ENCODE measurements around the gene ETNPPL. TPM values are rescaled to one million over a fixed set of nuclear protein-coding genes. Genes with fewer than 3 reads are reported as not detected.

ETNPPL gene
- total RNA-seq, 4 donors from 2014 or later, result not detected

GRCh38 chr4:108779958-108780357 is 17.1 kb upstream of the ETNPPL start:
- TF ChIP-seq, protein P1, sequence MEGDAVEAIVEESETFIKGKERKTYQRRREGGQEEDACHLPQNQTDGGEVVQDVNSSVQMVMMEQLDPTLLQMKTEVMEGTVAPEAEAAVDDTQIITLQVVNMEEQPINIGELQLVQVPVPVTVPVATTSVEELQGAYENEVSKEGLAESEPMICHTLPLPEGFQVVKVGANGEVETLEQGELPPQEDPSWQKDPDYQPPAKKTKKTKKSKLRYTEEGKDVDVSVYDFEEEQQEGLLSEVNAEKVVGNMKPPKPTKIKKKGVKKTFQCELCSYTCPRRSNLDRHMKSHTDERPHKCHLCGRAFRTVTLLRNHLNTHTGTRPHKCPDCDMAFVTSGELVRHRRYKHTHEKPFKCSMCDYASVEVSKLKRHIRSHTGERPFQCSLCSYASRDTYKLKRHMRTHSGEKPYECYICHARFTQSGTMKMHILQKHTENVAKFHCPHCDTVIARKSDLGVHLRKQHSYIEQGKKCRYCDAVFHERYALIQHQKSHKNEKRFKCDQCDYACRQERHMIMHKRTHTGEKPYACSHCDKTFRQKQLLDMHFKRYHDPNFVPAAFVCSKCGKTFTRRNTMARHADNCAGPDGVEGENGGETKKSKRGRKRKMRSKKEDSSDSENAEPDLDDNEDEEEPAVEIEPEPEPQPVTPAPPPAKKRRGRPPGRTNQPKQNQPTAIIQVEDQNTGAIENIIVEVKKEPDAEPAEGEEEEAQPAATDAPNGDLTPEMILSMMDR (IDR thresholded peaks at IDR 0.05; ENCODE audit: low read depth), result no peak

GRCh38 chr4:108777388-108777787 is 14.5 kb upstream of the ETNPPL start:
- TF ChIP-seq, protein P1 (IDR thresholded peaks at IDR 0.05; ENCODE audit: low read depth), result no peak

GRCh38 chr4:108775921-108776320 is 13.1 kb upstream of the ETNPPL start:
- TF ChIP-seq, protein P1 (IDR thresholded peaks at IDR 0.05; ENCODE audit: low read depth), result no peak

DNA sequence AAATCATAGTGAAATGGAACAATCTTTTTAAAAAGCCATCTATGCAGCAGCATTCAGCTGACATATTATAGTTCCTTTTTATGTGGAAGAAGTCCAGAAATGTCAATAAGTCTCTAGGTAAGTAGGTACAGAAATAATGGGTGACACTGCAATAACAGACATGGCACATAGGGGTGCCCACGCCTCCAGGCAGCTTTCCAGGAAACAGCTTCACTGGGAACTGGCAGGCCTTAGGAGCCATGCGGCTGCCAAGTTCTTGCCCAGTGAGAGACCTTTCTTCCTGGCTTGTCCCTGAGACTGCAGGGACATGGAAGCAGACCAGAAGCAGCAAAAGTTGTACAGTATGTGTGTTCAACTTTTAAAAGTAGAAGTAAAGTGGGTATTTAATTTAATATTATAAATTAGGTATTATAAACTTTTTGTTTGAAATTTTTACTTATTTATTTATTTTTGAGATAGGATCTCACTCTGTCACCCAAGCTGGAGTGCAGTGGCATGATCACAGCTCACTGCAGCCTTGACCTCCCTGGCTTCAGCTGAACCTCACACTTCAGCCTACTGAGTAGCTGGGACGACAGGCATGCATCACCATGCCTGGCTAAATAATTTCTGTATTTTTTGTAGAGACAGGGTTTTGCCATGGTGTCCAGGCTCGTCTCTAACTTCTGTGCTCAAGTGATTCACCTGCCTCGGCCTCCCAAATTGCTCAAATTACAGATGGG is 12.1 kb upstream of the ETNPPL start:
- TF ChIP-seq, protein P1 (IDR thresholded peaks at IDR 0.05; ENCODE audit: low read depth), result no peak

DNA sequence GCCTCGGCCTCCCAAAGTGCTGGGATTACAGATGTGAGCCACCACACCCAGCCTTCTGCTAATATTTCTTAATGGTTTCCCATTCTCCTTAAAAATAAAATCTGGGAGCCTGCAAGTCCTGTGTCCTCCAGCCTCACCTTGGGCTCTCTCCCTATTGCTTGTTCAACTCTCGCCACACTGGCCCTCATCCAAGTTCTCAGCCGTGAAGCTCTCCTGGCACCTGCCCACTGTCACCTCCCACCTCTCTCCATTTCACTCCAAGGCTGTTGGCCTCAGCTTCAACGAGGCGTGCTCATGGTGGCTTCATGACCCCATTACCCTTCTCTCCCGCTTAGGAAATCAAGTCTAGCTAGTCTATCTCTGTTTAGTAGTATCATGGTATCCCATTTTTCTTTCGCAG is 9.5 kb upstream of the ETNPPL start:
- TF ChIP-seq, protein P1 (IDR thresholded peaks at IDR 0.05; ENCODE audit: low read depth), result no peak

DNA sequence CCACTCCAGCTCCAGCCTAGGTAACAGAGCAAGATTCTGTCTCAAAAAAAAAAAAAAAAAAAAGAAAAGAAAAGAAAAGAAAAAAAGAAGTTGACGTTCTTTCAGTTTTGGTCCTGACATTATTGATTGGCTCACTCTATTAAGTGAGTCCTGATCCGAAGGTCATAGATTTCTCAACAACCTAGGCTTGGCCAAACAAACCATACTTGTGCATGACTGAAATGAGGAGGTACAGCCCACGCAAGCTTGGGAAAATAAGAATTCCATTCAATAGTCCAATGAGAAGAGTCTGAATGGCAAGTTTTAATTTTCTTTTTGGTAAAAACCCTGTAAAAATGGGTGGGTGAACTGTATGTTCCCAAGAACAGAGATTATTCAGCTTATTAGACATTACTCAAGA is 3.2 kb upstream of the ETNPPL start:
- TF ChIP-seq, protein P1 (IDR thresholded peaks at IDR 0.05; ENCODE audit: low read depth), result no peak

DNA sequence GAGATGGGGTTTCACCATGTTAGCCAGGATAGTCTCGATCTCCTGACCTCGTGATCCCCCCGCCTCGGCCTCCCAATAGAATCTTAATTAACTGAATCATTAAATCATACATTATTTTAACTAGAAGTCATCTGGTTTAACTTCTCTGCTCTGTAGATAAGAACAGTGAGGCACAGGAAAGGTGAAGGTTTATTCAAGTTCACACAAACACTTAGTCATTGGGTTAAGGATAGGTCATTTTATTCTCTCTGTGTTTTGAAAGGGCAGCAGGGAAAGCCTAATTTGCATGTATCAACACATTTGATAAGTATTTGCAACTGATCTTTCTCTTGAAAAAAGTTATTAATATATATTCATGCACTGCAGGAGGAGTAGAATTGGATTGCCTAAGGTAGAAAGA is 1.1 kb upstream of the ETNPPL start:
- TF ChIP-seq, protein P1 (IDR thresholded peaks at IDR 0.05; ENCODE audit: low read depth), result no peak
